Measurements from ENCODE around the gene MSTO1.

GRCh38 chr1:155622191-155622590 is 12.2 kb downstream of the MSTO1 start:
- TF ChIP-seq CTCF (conservative IDR thresholded peaks at IDR 0.05; ENCODE audit: low read depth, low read length) (no peak), EZH2 (IDR thresholded peaks at IDR 0.05; ENCODE audit: borderline replicate concordance, low read depth, low read length, poor library complexity, severe bottlenecking) (no peak)
